Measurements from ENCODE around the gene ANXA2.
A peak's percentile ranks its signal among the peaks of the same experiment; 100 is the strongest.

ANXA2 gene

DNA sequence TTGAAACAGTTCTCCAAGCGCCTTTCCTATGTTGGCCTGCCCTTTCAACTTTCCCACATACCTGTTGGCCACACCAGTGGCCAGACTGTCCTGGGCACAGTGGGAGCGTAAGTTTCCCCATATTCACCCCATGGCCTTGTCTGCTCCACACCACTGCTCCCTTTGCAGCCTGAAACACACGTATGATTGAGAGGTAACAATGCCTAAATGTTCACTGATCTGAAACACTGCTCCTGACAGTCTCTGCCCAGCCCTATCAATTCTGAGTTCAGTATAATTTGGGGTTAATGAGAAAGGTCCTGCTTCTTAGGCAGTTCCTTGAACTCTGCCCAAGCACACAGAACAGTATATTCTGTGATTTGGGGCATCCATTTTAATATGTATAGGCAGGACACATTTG lies 52.2 kb downstream of the ANXA2 start:
- ChIA-PET CTCF (interaction anchor here (0.6 kb wide), 1 partner anchor 195 kb away, joined by 3 read pairs; no protein-coding TSS in a partner anchor), POLR2A (ENCODE audit: low non-redundant PET) (no interaction called here)
- TF ChIP-seq CTCF (conservative IDR thresholded peaks at IDR 0.05; ENCODE audit: low read depth), result no peak
- H3K27ac ChIP-seq, result peak overlapping the region; percentile 59
- no peak for DNase-seq (ENCODE audit: low spot score)

- no peak for TF ChIP-seq CTCF (conservative IDR thresholded peaks at IDR 0.05; ENCODE audit: low read depth)
- ChIA-PET CTCF (interaction anchor here (0.6 kb wide), 1 partner anchor 196 kb away, joined by 3 read pairs; no protein-coding TSS in a partner anchor), POLR2A (ENCODE audit: low non-redundant PET) (no interaction called here)
- H3K27ac ChIP-seq, result no peak overlapping the region
- DNase-seq (ENCODE audit: low spot score), result no peak
Observed at GRCh38 chr15:60344987-60345386, 52.8 kb downstream of the ANXA2 start.

GRCh38 chr15:60344461-60344860 lies 53.3 kb downstream of the ANXA2 start:
- no peak for TF ChIP-seq CTCF (conservative IDR thresholded peaks at IDR 0.05; ENCODE audit: low read depth)
- CTCF ChIA-PET, result interaction anchor here (0.7 to 1.2 kb wide), 2 partner anchors 162 to 351 kb away, joined by 3 to 6 read pairs; no protein-coding TSS in a partner anchor
- H3K27ac ChIP-seq, result no peak overlapping the region
- POLR2A ChIA-PET (ENCODE audit: low non-redundant PET), result no interaction called here
- DNase-seq (ENCODE audit: low spot score), result no peak

DNA sequence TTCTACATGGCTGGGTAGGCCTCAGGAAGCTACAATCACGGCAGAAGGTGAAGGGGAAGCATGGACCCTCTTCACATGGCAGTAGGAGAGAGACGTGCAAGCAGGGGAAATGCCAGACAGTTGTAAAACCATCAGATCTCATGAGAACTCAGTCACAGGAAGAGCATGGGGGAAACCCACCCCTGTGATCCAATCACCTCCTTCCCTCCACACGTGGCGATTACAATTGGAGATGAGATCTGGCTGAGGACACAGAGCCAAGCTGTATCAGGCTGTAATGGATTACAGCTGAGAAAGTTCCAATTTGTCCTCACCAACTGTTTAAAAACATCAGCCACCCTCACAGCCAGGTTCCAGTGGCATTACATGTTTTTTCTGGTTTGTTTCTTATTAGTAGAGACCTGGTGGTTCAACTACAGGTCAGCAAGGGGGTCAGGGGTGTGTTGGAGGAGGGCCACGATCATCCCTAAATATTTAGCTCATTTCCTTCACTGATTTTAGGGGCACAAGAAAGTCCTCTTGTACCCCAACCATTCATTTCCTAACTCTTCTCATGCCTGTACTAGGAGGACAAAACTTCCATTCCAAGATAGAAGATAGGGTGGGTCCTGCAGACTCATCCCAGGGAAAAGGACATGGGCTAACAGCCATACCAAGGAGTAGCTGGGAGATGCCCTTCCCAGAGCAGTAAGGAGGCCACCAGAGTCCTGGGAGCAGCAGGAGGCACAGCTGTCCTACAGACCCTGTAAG lies 54.4 kb downstream of the ANXA2 start:
- peak overlapping the region; percentile 44; the same call in 1 of the 2 replicates for H3K27ac ChIP-seq
- CTCF ChIA-PET, result interaction anchor here (0.6 to 1.2 kb wide), 3 partner anchors 177 to 728 kb away, joined by 3 read pairs; no protein-coding TSS in a partner anchor
- no peak for TF ChIP-seq CTCF (conservative IDR thresholded peaks at IDR 0.05; ENCODE audit: low read depth)
- no peak for DNase-seq (ENCODE audit: low spot score)
- POLR2A ChIA-PET (ENCODE audit: low non-redundant PET), result no interaction called here

DNA sequence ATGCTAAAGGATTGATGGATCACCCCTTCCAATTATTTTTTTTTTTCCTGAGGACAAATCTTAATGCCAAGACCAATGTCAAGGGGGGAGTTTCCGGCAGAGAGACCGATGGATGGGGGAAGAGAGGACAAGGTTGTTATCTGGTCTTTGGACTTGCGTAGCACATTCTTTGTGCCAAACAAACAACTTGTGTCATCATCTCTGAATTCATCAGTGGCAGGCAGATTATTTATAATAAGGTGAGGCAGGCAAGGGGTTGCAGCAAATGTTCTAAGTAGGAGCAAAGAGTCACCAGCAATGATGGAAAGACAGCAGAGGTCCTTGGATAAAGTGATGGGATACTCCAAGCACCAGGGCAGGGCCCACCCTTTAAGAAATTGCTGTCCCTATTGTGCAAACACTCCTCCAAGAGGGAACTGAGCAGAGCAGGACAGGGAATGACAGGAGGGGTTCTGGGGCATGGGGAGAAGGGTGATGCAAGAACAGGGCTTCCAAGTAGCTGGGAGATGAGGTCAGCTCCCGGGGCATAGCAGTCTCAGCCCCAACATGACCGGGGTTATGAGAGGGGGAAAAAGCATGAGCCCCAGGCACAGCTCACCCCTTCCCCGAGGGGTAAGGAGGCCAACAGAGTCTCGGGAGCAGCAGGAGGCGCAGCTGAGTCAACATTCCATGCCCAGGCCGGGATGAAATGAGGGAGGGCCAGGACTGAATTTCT lies 57.4 kb downstream of the ANXA2 start:
- ChIA-PET POLR2A (ENCODE audit: low non-redundant PET) (no interaction called here), CTCF (interaction anchor here (0.5 kb wide), 1 partner anchor 108 kb away, joined by 4 read pairs; no protein-coding TSS in a partner anchor)
- peak overlapping the region; percentile 11; the same call in 1 of the 2 replicates for H3K27ac ChIP-seq
- DNase-seq (ENCODE audit: low spot score), result no peak
- no peak for TF ChIP-seq CTCF (conservative IDR thresholded peaks at IDR 0.05; ENCODE audit: low read depth)

- no peak for TF ChIP-seq CTCF (conservative IDR thresholded peaks at IDR 0.05; ENCODE audit: low read depth)
- no peak overlapping the region for H3K27ac ChIP-seq
- DNase-seq (ENCODE audit: low spot score), result no peak
- ChIA-PET POLR2A (ENCODE audit: low non-redundant PET) (no interaction called here), CTCF (no interaction called here)
Observed at GRCh38 chr15:60339236-60339635, 58.5 kb downstream of the ANXA2 start.
